HepG2 (cell line): ENCODE data around the gene SPATA21. TPM values are rescaled to one million over a fixed set of nuclear protein-coding genes. Genes with fewer than 3 reads are reported as not detected.

Experiments used
- ATAC-seq: fragments of 200-7000 bp; cut with Tn5 transposase; 3 replicates; pipeline ENCODE4 v1.9.1; 2020; ENCODE audit warnings: mild to moderate bottlenecking, moderate library complexity
- BruUV-seq: library from RNA; stranded (reverse); fragments of 400-500 nt; replicated peaks from 2 replicates; lab custom pipeline; 2021; lab: Mats Ljungman, UMichigan
- CTCF ChIA-PET: fragments of 300-600 bp; formaldehyde crosslinking; extraction: SDS; loops from one replicate; lab custom pipeline; 2021; ENCODE audit warnings: low total read pairs, inconsistent platforms, low intra/inter-chr PET ratio; lab: Yijun Ruan, JAX
- POLR2A ChIA-PET: fragments of 350-600 bp; sonication (Branson Sonifier 250); formaldehyde crosslinking; loops from one replicate; lab custom pipeline; 2020; ENCODE audit warnings: antibody characterized with exemption, inconsistent platforms; lab: Yijun Ruan, JAX
- DNase-seq: peaks from one replicate; pipeline ENCODE4 v3.0.0-alpha.2; 2015; ENCODE audit warnings: low spot score
- FAIRE-seq: peaks from 3 replicates; lab custom pipeline; 2011; peaks lifted over from hg19 to GRCh38; lab: Jason Lieb, UNC
- H2AFZ ChIP-seq: one replicate; pipeline ENCODE4 v1.6.1; 2011; ENCODE audit warnings: low read length, inconsistent platforms
- H3K27ac ChIP-seq: fragments of 300-600 bp; 3 replicates; pipeline ENCODE4 v1.8.0; 2011; ENCODE audit warnings: mixed run types, mild to moderate bottlenecking, mixed read lengths, low read length, inconsistent platforms; ENCODE audit not compliant: insufficient read depth; ENCODE audit errors: extremely low read length
- H3K27me3 ChIP-seq, 2 experiments: fragments of 200-600 bp in 1 of 2; 2 replicates in 1 of 2; 3 replicates in 1 of 2; pipeline versions ENCODE4 v1.6.0 to v1.8.0; 2011; ENCODE audit warnings: low read length in 2 of 2, mild to moderate bottlenecking in 2 of 2, moderate library complexity in 2 of 2, inconsistent platforms in 1 of 2; ENCODE audit not compliant: insufficient read depth in 2 of 2, control insufficient read depth in 1 of 2
- H3K36me3 ChIP-seq, 2 experiments: fragments of 200-600 bp in 1 of 2; replicated peaks in 1 of 2; 2 replicates in 1 of 2; 3 replicates in 1 of 2; pipeline versions ENCODE4 v1.5.1 to v1.8.0; 2011; ENCODE audit warnings: low read length in 2 of 2, inconsistent platforms in 1 of 2; ENCODE audit not compliant: insufficient read depth in 2 of 2, control insufficient read depth in 1 of 2
- H3K4me1 ChIP-seq: 2 replicates; pipeline ENCODE4 v1.5.1; 2012; ENCODE audit warnings: low read length, inconsistent platforms; ENCODE audit not compliant: insufficient read depth
- H3K4me2 ChIP-seq: 2 replicates; pipeline ENCODE4 v1.6.0; 2011; ENCODE audit warnings: low read depth, low read length, inconsistent platforms
- H3K4me3 ChIP-seq, 3 experiments: fragments of 200-600 bp in 1 of 3; sonication (generic), shearing (Covaris generic) in 1 of 3; replicated peaks in 1 of 3; 2 replicates each; pipeline ENCODE4 v1.5.1; 2011 to 2016; ENCODE audit warnings: low read length in 3 of 3, inconsistent platforms in 2 of 3, low read depth in 2 of 3, mild to moderate bottlenecking in 2 of 3, control low read depth in 1 of 3, mixed read lengths in 1 of 3; ENCODE audit not compliant: insufficient read depth in 1 of 3
- H3K79me2 ChIP-seq: one replicate; pipeline ENCODE4 v1.6.1; 2011; ENCODE audit warnings: low read length, inconsistent platforms; ENCODE audit not compliant: insufficient read depth
- H3K9ac ChIP-seq: 2 replicates; pipeline ENCODE4 v1.6.0; 2011; ENCODE audit warnings: mild to moderate bottlenecking, low read depth, low read length, inconsistent platforms; ENCODE audit not compliant: insufficient read depth
- H3K9me3 ChIP-seq: 2 replicates; pipeline ENCODE4 v1.5.1; 2012; ENCODE audit warnings: mild to moderate bottlenecking, low read length
- H4K20me1 ChIP-seq: 2 replicates; pipeline ENCODE4 v1.6.0; 2011; ENCODE audit warnings: inconsistent platforms, mild to moderate bottlenecking, low read length, moderate library complexity; ENCODE audit not compliant: insufficient read depth
- HIVEP1 ChIP-seq: sonication (generic); formaldehyde crosslinking; IDR thresholded peaks from 2 replicates; pipeline ENCODE4 v1.4.0; 2020; ENCODE audit warnings: mild to moderate bottlenecking, missing genetic modification reagents
- HNF1A ChIP-seq, 2 experiments: sonication (generic) in 1 of 2; formaldehyde crosslinking in 1 of 2; IDR thresholded peaks; 2 replicates each; pipeline versions ENCODE4 v1.4.0 to v1.6.1; 2016 to 2020; ENCODE audit warnings: borderline replicate concordance in 1 of 2, low read depth in 1 of 2, mild to moderate bottlenecking in 1 of 2, missing genetic modification reagents in 1 of 2
- SIX4 ChIP-seq: sonication (generic); formaldehyde crosslinking; IDR thresholded peaks from 2 replicates; pipeline ENCODE4 v1.4.0; 2020; ENCODE audit warnings: missing genetic modification reagents
- WGBS: methylation state at CpG from one replicate; pipeline ENCODE4 v1.1.6; 2017; ENCODE audit warnings: low lambda C conversion rate; 5-methylcytosine and 5-hydroxymethylcytosine counted together
- in situ Hi-C: cut with HindIII; loops from 2 replicates; pipeline ENCODE4 v1.10.0; 2017; ENCODE audit warnings: low pct_unique_long_range_greater_than_20kb; ENCODE audit not compliant: extremely low pct_ligation_motif_present
- intact Hi-C: fragments of 100-400 bp; cut with micrococcal nuclease; formaldehyde crosslinking; loops from one replicate; pipeline ENCODE4 v1.10.0; 2022; ENCODE audit not compliant: unreplicated experiment
- polyA plus RNA-seq, 8 experiments: library from polyadenylated mRNA; depleted of rRNA in 3 of 8; stranded (reverse) in 7 of 8; unstranded in 1 of 8; fragments of >200 nt; fragmentation: Illumina TruSeq in 4 of 8; extraction: Trizol in 4 of 8; gene quantifications; 2 replicates each; pipeline versions ENCODE4 v1.2.1 to v1.2.3, GENCODE V29; 2011 to 2016; ENCODE audit warnings: low read depth in 4 of 8, missing spikeins in 1 of 8, mixed read lengths in 1 of 8; ENCODE audit not compliant: insufficient read depth in 1 of 8
- total RNA-seq, 5 experiments: library from RNA; depleted of rRNA; stranded (reverse); fragments of >200 nt; fragmentation: Illumina TruSeq; extraction: Trizol; gene quantifications; 2 replicates each; pipeline ENCODE4 v1.2.3, GENCODE V29; 2016; ENCODE audit warnings: low read depth in 1 of 5
- TF ChIP-seq, protein P1 (sequence below): sonication (generic); formaldehyde crosslinking; IDR thresholded peaks from 2 replicates; pipeline ENCODE4 v1.4.0; 2020; ENCODE audit warnings: missing genetic modification reagents, mild to moderate bottlenecking, borderline replicate concordance

The SPATA21 gene
- total and polyA plus RNA-seq, 2 of the 13 experiments (the other 11 are each of a cell fraction or from before 2014, with no cell fraction given) = 0.80 to 1.4 TPM

DNA sequence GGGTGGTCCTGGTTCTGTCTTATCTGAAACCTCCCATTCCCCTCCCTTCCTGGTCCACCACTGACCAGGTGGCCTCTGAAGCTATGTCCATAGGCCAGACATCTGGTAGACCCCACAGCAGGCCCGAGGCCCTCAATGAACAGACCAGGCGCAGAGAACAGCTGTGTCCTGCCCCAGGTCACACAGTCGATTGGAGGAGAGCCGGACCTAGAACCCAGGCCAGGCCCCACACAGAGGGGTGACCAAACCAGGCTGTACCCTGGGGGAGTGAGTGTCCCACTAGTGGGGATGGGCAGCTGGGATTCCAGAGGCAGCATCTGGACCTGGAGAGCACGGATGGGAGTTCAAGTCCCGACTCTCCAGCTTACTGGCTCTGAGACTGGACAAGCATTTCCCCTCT is 47.7 kb upstream of the SPATA21 start:
- intact Hi-C loops = no loop called here
- Histone ChIP-seq H3K4me1 (no peaks in the 10 kb centered on the region), H3K79me2 (no peaks in the 10 kb centered on the region), H3K9me3 (no peaks in the 10 kb centered on the region), H3K4me3 (no peak overlapping the region), H3K36me3 (peaks cover 3 to 9% of the 10 kb centered on the region in 2 experiments; a peak in 1 of 5 replicates), H2AFZ (no peak overlapping the region), H3K4me2 (no peak overlapping the region), H3K9ac (no peak overlapping the region), H3K27me3 (no peaks in the 10 kb centered on the region), H4K20me1 (no peaks in the 10 kb centered on the region), H3K27ac (no peak overlapping the region)
- CTCF ChIA-PET = no interaction called here
- no peak for FAIRE-seq
- TF ChIP-seq HNF1A (IDR thresholded peaks at IDR 0.05; ENCODE audit: low read depth) (no peak), HNF1A (CRISPR knock-in tag; IDR thresholded peaks at IDR 0.05; ENCODE audit: borderline replicate concordance) (no peak), SIX4 (no peak), HIVEP1 (no peak)
- TF ChIP-seq, protein P1, sequence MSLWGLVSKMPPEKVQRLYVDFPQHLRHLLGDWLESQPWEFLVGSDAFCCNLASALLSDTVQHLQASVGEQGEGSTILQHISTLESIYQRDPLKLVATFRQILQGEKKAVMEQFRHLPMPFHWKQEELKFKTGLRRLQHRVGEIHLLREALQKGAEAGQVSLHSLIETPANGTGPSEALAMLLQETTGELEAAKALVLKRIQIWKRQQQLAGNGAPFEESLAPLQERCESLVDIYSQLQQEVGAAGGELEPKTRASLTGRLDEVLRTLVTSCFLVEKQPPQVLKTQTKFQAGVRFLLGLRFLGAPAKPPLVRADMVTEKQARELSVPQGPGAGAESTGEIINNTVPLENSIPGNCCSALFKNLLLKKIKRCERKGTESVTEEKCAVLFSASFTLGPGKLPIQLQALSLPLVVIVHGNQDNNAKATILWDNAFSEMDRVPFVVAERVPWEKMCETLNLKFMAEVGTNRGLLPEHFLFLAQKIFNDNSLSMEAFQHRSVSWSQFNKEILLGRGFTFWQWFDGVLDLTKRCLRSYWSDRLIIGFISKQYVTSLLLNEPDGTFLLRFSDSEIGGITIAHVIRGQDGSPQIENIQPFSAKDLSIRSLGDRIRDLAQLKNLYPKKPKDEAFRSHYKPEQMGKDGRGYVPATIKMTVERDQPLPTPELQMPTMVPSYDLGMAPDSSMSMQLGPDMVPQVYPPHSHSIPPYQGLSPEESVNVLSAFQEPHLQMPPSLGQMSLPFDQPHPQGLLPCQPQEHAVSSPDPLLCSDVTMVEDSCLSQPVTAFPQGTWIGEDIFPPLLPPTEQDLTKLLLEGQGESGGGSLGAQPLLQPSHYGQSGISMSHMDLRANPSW (CRISPR knock-in tag) = no peak
- 86% methylated on average over 4 of the region's 6 CpGs for WGBS
- POLR2A ChIA-PET = interaction anchor here (1.0 kb wide), 1 partner anchor 45 kb away, joined by 3 read pairs; the partner anchor contains the start of gene NECAP2
- no peak; the same call in 2 of the 3 replicates for ATAC-seq
- no TSS peak for BruUV-seq
- in situ Hi-C loops = no loop called here
- DNase-seq = no peak
